Astrocyte (in vitro differentiated cells and primary cell): ENCODE data around the gene SCAMP5. TPM values are rescaled to one million over a fixed set of nuclear protein-coding genes. Genes with fewer than 3 reads are reported as not detected.

Source experiments
- DNase-seq: peaks from one replicate; pipeline ENCODE4 v3.0.0-alpha.2; 2010; ENCODE audit warnings: low read depth
- FAIRE-seq: peaks from 2 replicates; lab custom pipeline; 2011; peaks lifted over from hg19 to GRCh38; lab: Jason Lieb, UNC
- H2AFZ ChIP-seq: 2 replicates; pipeline ENCODE4 v1.6.0; 2012; ENCODE audit warnings: low read depth, low read length, inconsistent platforms
- H3K27ac ChIP-seq: 2 replicates; pipeline ENCODE4 v1.5.1; 2011; ENCODE audit warnings: low read depth, low read length, inconsistent platforms
- H3K27me3 ChIP-seq: 2 replicates; pipeline ENCODE4 v1.6.0; 2011; ENCODE audit warnings: low read length, inconsistent platforms; ENCODE audit not compliant: insufficient read depth
- H3K36me3 ChIP-seq: 2 replicates; pipeline ENCODE4 v1.5.1; 2011; ENCODE audit warnings: low read length, inconsistent platforms; ENCODE audit not compliant: insufficient read depth
- H3K4me1 ChIP-seq: 2 replicates; pipeline ENCODE4 v1.5.1; 2011; ENCODE audit warnings: low read length, inconsistent platforms; ENCODE audit not compliant: insufficient read depth
- H3K4me2 ChIP-seq: 2 replicates; pipeline ENCODE4 v1.6.0; 2012; ENCODE audit warnings: low read length, inconsistent platforms
- H3K4me3 ChIP-seq: 2 replicates; pipeline ENCODE4 v1.5.1; 2011; ENCODE audit warnings: low read depth, mild to moderate bottlenecking, low read length, inconsistent platforms; ENCODE audit not compliant: insufficient read depth
- H3K79me2 ChIP-seq: 2 replicates; pipeline ENCODE4 v1.6.0; 2012; ENCODE audit warnings: mild to moderate bottlenecking, low read length, inconsistent platforms; ENCODE audit not compliant: insufficient read depth
- H3K9ac ChIP-seq: 2 replicates; pipeline ENCODE4 v1.6.0; 2012; ENCODE audit warnings: mild to moderate bottlenecking, low read length, inconsistent platforms
- H3K9me3 ChIP-seq: 2 replicates; pipeline ENCODE4 v1.5.1; 2012; ENCODE audit warnings: low read depth, mild to moderate bottlenecking, low read length, inconsistent platforms; ENCODE audit not compliant: insufficient read depth
- H4K20me1 ChIP-seq: 2 replicates; pipeline ENCODE4 v1.6.0; 2012; ENCODE audit warnings: low read length, inconsistent platforms; ENCODE audit not compliant: insufficient read depth
- H3K27ac Mint-ChIP-seq: one replicate; pipeline ENCODE4 v1.8.0; 2021; ENCODE audit warnings: mild to moderate bottlenecking, mixed read lengths; ENCODE audit not compliant: unreplicated experiment
- H3K27me3 Mint-ChIP-seq: one replicate; pipeline ENCODE4 v1.8.0; 2021; ENCODE audit warnings: low read depth, mixed read lengths; ENCODE audit not compliant: unreplicated experiment
- H3K36me3 Mint-ChIP-seq: one replicate; pipeline ENCODE4 v1.8.0; 2021; ENCODE audit warnings: low read depth, mixed read lengths; ENCODE audit not compliant: unreplicated experiment
- H3K4me1 Mint-ChIP-seq: one replicate; pipeline ENCODE4 v1.8.0; 2021; ENCODE audit warnings: low read depth, mixed read lengths; ENCODE audit not compliant: unreplicated experiment
- H3K4me3 Mint-ChIP-seq: one replicate; pipeline ENCODE4 v1.8.0; 2021; ENCODE audit warnings: mild to moderate bottlenecking, moderate library complexity, mixed read lengths; ENCODE audit not compliant: unreplicated experiment
- H3K9me3 Mint-ChIP-seq: one replicate; pipeline ENCODE4 v1.8.0; 2021; ENCODE audit warnings: mild to moderate bottlenecking, mixed read lengths; ENCODE audit not compliant: unreplicated experiment
- EZH2 ChIP-seq: IDR thresholded peaks from 2 replicates; pipeline ENCODE4 v1.6.1; 2012; ENCODE audit warnings: mild to moderate bottlenecking, low read length, inconsistent platforms; ENCODE audit not compliant: insufficient read depth
- total RNA-seq: library from RNA; stranded (reverse); gene quantifications from 2 replicates; pipeline ENCODE4 v1.2.1, GENCODE V29; 2021
- TF ChIP-seq, protein P1 (sequence below): IDR thresholded peaks from 2 replicates; pipeline ENCODE4 v1.5.1; 2011; ENCODE audit warnings: low read depth, mild to moderate bottlenecking, inconsistent platforms, low read length, moderate library complexity; ENCODE audit not compliant: insufficient read depth

Gene SCAMP5
- total RNA-seq, 1 donor from 2014 or later = 18.7 TPM

DNA sequence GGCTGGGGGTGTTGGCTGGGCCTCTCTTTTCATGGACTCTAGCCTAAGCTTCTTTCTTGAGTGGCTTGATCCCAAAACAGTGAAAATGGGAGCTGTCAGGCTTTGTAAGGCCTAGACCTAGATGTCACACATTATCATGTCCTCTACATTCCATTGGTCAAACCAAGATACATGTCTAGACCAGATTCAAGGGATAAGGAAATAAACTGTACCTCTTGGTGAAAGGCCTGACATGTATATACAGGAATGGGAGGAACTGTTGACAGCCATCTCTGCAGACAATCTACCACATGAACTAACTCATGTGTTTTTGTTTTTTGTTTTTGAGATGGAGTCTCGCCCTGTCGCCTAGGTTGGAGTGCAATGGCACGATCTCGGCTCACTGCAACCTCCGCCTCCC is 27.7 kb upstream of the SCAMP5 start:
- H3K9me3 ChIP-seq = no peaks in the 10 kb centered on the region
- H3K79me2 ChIP-seq = no peaks in the 10 kb centered on the region
- H3K4me2 ChIP-seq = no peak overlapping the region
- Mint-ChIP-seq H3K27ac (no peak overlapping the region), H3K9me3 (no peaks in the 10 kb centered on the region), H3K4me3 (no peak overlapping the region), H3K27me3 (peaks cover 3% of the 10 kb centered on the region), H3K36me3 (no peaks in the 10 kb centered on the region), H3K4me1 (peaks cover 3% of the 10 kb centered on the region)
- DNase-seq = no peak
- no peak overlapping the region for H3K4me3 ChIP-seq
- no peaks in the 10 kb centered on the region for H3K36me3 ChIP-seq
- H3K9ac ChIP-seq = no peak overlapping the region
- no peak overlapping the region for H2AFZ ChIP-seq
- peaks cover 7% of the 10 kb centered on the region for H3K4me1 ChIP-seq
- no peak for FAIRE-seq
- no peak overlapping the region for H3K27ac ChIP-seq
- TF ChIP-seq, protein P1, sequence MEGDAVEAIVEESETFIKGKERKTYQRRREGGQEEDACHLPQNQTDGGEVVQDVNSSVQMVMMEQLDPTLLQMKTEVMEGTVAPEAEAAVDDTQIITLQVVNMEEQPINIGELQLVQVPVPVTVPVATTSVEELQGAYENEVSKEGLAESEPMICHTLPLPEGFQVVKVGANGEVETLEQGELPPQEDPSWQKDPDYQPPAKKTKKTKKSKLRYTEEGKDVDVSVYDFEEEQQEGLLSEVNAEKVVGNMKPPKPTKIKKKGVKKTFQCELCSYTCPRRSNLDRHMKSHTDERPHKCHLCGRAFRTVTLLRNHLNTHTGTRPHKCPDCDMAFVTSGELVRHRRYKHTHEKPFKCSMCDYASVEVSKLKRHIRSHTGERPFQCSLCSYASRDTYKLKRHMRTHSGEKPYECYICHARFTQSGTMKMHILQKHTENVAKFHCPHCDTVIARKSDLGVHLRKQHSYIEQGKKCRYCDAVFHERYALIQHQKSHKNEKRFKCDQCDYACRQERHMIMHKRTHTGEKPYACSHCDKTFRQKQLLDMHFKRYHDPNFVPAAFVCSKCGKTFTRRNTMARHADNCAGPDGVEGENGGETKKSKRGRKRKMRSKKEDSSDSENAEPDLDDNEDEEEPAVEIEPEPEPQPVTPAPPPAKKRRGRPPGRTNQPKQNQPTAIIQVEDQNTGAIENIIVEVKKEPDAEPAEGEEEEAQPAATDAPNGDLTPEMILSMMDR = no peak
- no peak for TF ChIP-seq EZH2
- H3K27me3 ChIP-seq = no peaks in the 10 kb centered on the region
- H4K20me1 ChIP-seq = no peaks in the 10 kb centered on the region

DNA sequence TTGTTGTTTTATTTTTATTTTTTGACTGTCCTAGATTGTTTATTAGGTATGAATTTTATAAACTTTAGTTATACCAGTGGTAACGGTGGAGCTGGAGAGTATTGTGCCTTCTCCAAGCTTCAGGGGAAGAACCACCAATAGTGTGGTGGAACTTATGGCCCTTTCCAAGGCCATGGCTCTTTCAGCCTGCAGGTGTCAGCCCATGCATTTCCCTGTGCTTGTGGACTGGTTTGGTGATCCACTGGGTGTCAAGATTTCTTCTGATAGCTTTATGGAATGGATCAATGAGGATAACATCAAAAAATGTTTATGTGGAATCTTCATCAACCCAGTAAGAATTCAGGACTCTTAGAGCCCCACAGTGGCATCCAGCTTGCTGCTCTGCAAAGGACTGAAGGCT is 19.2 kb upstream of the SCAMP5 start:
- no peaks in the 10 kb centered on the region for H4K20me1 ChIP-seq
- FAIRE-seq (no peak), DNase-seq (no peak)
- Mint-ChIP-seq H3K4me3 (no peak overlapping the region), H3K27me3 (peaks cover 5% of the 10 kb centered on the region), H3K4me1 (peaks cover 15% of the 10 kb centered on the region), H3K36me3 (no peaks in the 10 kb centered on the region), H3K27ac (no peak overlapping the region), H3K9me3 (no peaks in the 10 kb centered on the region)
- no peak overlapping the region for H2AFZ ChIP-seq
- TF ChIP-seq EZH2 = no peak
- TF ChIP-seq, protein P1 = no peak
- no peak overlapping the region for H3K4me3 ChIP-seq
- no peak overlapping the region for H3K9ac ChIP-seq
- H3K36me3 ChIP-seq = no peaks in the 10 kb centered on the region
- peaks cover 3% of the 10 kb centered on the region for H3K27me3 ChIP-seq
- no peak overlapping the region for H3K27ac ChIP-seq
- H3K4me1 ChIP-seq = peaks cover 13% of the 10 kb centered on the region
- H3K4me2 ChIP-seq = no peak overlapping the region
- H3K9me3 ChIP-seq = no peaks in the 10 kb centered on the region
- H3K79me2 ChIP-seq = no peaks in the 10 kb centered on the region

DNA sequence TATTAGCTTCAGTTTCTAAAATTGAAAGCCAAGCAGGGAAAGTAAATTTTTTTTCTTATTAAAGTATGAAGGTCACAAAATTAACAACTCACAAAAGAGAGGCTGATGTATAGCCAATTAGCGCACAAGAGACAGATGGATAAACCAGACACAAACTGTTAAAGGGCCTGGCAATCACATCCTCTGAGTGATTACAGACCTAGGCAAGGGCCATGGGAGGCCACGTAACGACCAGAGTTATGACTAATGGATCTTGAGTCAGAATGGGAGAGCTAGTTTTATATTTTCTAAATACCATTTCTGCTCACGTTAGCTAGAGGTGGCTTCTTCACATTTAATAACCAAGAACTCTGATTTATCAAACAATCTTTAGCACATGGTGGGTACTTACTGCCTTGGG is 17.8 kb upstream of the SCAMP5 start:
- no peaks in the 10 kb centered on the region for H3K9me3 ChIP-seq
- H3K4me2 ChIP-seq = no peak overlapping the region
- FAIRE-seq = no peak
- no peaks in the 10 kb centered on the region for H3K36me3 ChIP-seq
- H2AFZ ChIP-seq = no peak overlapping the region
- H3K79me2 ChIP-seq = no peaks in the 10 kb centered on the region
- Mint-ChIP-seq H3K27me3 (peaks cover 4% of the 10 kb centered on the region), H3K27ac (no peak overlapping the region), H3K4me3 (no peak overlapping the region), H3K36me3 (no peaks in the 10 kb centered on the region), H3K9me3 (no peaks in the 10 kb centered on the region), H3K4me1 (peaks cover 15% of the 10 kb centered on the region)
- TF ChIP-seq, protein P1 = no peak
- no peak for TF ChIP-seq EZH2
- DNase-seq = no peak
- H3K9ac ChIP-seq = no peak overlapping the region
- H3K27ac ChIP-seq = no peak overlapping the region
- H3K4me3 ChIP-seq = no peak overlapping the region
- H3K27me3 ChIP-seq = peaks cover 6% of the 10 kb centered on the region
- peaks cover 13% of the 10 kb centered on the region for H3K4me1 ChIP-seq
- H4K20me1 ChIP-seq = no peaks in the 10 kb centered on the region
